Thoracic aorta (tissue), 2 donors: ENCODE measurements around the gene PVALEF. TPM values are rescaled to one million over a fixed set of nuclear protein-coding genes. Genes with fewer than 3 reads are reported as not detected.

Experiments
- ATAC-seq: fragments of 150-250 bp; one replicate; pipeline ENCODE4 v1.8.0; 2017; ENCODE audit warnings: low read depth; ENCODE audit not compliant: insufficient number of reproducible peaks, low FRiP score
- DNase-seq: peaks from one replicate; pipeline ENCODE4 v3.0.0-alpha.2; 2020; ENCODE audit warnings: low spot score
- H3K27ac ChIP-seq, 2 donors: fragments of 200-600 bp; sonication (generic); 1 replicate in 1 of 2; 2 replicates in 1 of 2; pipeline ENCODE4 v1.5.1; 2016; ENCODE audit warnings: mild to moderate bottlenecking in 2 of 2, moderate library complexity in 2 of 2
- H3K27me3 ChIP-seq: fragments of 200-600 bp; sonication (generic); replicated peaks from 2 replicates; pipeline ENCODE4 v1.6.0; 2016; ENCODE audit warnings: mild to moderate bottlenecking; ENCODE audit not compliant: insufficient read depth
- H3K36me3 ChIP-seq: fragments of 200-600 bp; sonication (generic); one replicate; pipeline ENCODE4 v1.5.1; 2016
- H3K4me1 ChIP-seq, 2 donors: fragments of 200-600 bp; sonication (generic); 1 replicate in 1 of 2; 2 replicates in 1 of 2; pipeline versions ENCODE4 v1.5.1 to v1.6.0; 2016; ENCODE audit warnings: low read depth in 2 of 2, mild to moderate bottlenecking in 1 of 2; ENCODE audit not compliant: control insufficient read depth in 1 of 2
- H3K4me3 ChIP-seq: fragments of 200-600 bp; sonication (generic); 2 replicates; pipeline ENCODE4 v1.5.1; 2016; ENCODE audit warnings: mild to moderate bottlenecking
- H3K9me3 ChIP-seq: fragments of 200-600 bp; sonication (generic); 2 replicates; pipeline ENCODE4 v1.5.1; 2016
- CTCF ChIP-seq: fragments of 200-600 bp; sonication (generic); IDR thresholded peaks from one replicate; pipeline ENCODE4 v1.5.1; 2019; ENCODE audit warnings: antibody characterized with exemption
- total RNA-seq, 2 donors: library from RNA; depleted of rRNA; stranded (reverse); fragments of >200 nt; gene quantifications; one replicate each; pipeline versions ENCODE4 v1.1.0 to v1.2.3, GENCODE V29; 2016

Gene PVALEF
- total RNA-seq, 2 donors from 2014 or later, result not detected

- Histone ChIP-seq H3K36me3 (no peaks in the 10 kb centered on the region), H3K4me3 (no peak overlapping the region), H3K9me3 (no peaks in the 10 kb centered on the region), H3K4me1 (peaks cover 10 to 13% of the 10 kb centered on the region in 2 donors), H3K27me3 (no peaks in the 10 kb centered on the region), H3K27ac (no peak overlapping the region)
- DNase-seq (no peak), ATAC-seq (no peak)
- no peak for TF ChIP-seq CTCF
Measured at GRCh38 chr17:81217491-81217890, 52.2 kb downstream of the PVALEF start.

DNA sequence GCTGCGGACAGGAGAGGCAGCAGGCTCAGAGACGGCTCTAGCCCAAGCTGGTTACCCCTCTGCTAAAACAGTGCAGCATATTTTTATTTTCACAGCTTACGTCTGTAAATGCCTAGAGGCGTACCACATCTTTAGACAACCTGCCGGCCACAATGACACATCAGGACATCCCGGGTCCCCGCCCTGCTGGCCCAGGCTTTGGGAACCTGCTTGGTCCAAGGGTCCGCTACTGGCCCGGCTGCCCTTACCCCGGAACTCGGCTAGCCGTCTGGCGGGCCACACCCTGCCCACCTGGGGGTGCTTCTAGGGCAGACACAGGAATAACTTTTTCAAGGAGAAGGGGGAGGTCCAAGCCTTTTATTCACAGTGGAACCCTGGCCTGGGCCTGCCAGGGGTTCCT is 53.2 kb downstream of the PVALEF start:
- Histone ChIP-seq H3K4me1 (peaks cover 10 to 15% of the 10 kb centered on the region in 2 donors), H3K27me3 (no peaks in the 10 kb centered on the region), H3K9me3 (no peaks in the 10 kb centered on the region), H3K4me3 (no peak overlapping the region), H3K27ac (no peak overlapping the region), H3K36me3 (no peaks in the 10 kb centered on the region)
- TF ChIP-seq CTCF, result no peak
- no peak for ATAC-seq
- DNase-seq, result no peak

- H3K4me3 ChIP-seq, result no peak overlapping the region
- H3K4me1 ChIP-seq, result peaks cover 10 to 15% of the 10 kb centered on the region in 2 donors
- H3K9me3 ChIP-seq, result no peaks in the 10 kb centered on the region
- H3K27ac ChIP-seq, result no peak overlapping the region
- no peak for DNase-seq
- H3K27me3 ChIP-seq, result no peaks in the 10 kb centered on the region
- TF ChIP-seq CTCF, result no peak
- no peak for ATAC-seq
- no peaks in the 10 kb centered on the region for H3K36me3 ChIP-seq
Measured at GRCh38 chr17:81218991-81219390, 53.7 kb downstream of the PVALEF start.

DNA sequence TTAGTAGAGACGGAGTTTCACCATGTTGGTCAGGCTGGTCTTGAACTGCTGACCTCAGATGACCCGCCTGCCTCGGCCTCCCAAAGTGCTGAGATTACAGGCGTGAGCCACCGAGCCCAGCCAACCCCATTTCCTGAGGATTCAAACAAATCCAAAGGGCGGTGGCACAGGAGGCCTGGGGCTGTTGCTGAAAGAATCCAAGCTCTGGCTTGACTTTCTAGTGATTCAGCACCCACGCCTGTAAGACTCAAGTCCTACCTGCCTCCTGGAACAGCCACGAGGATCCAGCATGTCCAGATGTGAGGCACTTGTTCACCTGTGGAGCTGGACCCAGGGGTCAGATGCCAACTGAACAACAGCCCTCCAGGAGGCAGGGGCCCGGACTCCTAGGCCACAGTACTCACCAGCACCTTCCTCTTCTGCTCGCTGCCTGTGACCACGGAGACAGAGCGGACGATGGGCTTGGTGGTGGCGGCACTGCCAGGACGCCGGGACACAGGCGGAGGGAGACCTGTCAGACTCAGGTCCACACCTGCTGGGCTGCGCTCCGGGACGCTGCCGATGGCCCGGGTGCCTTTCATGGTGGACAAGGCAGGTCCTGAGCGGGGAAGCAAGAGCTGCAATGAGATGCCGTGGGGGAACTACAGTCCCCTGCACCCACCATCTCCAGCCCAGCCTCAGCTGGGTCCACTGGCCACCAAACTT is 54.3 kb downstream of the PVALEF start:
- TF ChIP-seq CTCF, result no peak
- no peaks in the 10 kb centered on the region for H3K9me3 ChIP-seq
- ATAC-seq (no peak), DNase-seq (no peak)
- H3K27me3 ChIP-seq, result no peaks in the 10 kb centered on the region
- no peak overlapping the region for H3K27ac ChIP-seq
- no peaks in the 10 kb centered on the region for H3K36me3 ChIP-seq
- no peak overlapping the region for H3K4me3 ChIP-seq
- H3K4me1 ChIP-seq, result peaks cover 10 to 15% of the 10 kb centered on the region in 2 donors

DNA sequence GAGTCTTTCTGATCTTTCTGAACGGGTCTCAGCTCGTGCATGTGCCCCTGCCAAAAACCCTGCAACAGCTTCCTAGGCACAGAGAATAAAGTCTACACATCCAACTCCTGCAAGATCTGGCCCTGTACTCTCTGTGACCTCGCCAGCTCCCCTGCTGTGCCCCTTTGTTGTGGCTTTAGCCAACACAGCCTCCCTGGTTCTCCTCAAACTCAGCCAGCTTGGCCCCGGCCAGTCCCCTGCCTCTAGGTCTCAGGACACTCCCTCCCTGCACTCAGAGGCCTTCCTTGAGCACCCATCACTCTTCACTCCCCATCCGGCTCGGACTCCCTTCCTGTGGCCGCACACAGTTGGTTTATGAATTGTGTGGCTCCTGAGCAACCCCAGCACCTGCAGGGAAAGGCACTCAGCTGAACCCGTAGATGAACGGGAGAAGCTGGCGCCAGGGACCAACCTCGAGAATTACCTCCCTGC is 56.1 kb downstream of the PVALEF start:
- ATAC-seq (no peak), DNase-seq (no peak)
- Histone ChIP-seq H3K27ac (no peak overlapping the region), H3K4me3 (no peak overlapping the region), H3K9me3 (no peaks in the 10 kb centered on the region), H3K4me1 (peaks cover 10 to 15% of the 10 kb centered on the region in 2 donors), H3K36me3 (no peaks in the 10 kb centered on the region), H3K27me3 (no peaks in the 10 kb centered on the region)
- TF ChIP-seq CTCF, result no peak
